Endothelial cell of umbilical vein (primary cell): ENCODE measurements around the gene BNC2.

Experiments used
- CTCF ChIP-seq, 2 donors: IDR thresholded peaks; 1 replicate in 1 of 2; 2 replicates in 1 of 2; pipeline ENCODE4 v1.5.1; 2011; ENCODE audit warnings: low read length in 2 of 2, mild to moderate bottlenecking in 2 of 2, moderate library complexity in 2 of 2, control low read depth in 1 of 2, inconsistent platforms in 1 of 2, low read depth in 1 of 2; ENCODE audit not compliant: insufficient read depth in 1 of 2; ENCODE audit errors: extremely low read depth in 1 of 2
- POLR2A ChIP-seq: IDR thresholded peaks from 2 replicates; pipeline ENCODE4 v1.6.1; 2012; ENCODE audit warnings: low read depth, mild to moderate bottlenecking, control low read depth, low read length

GRCh38 chr9:16563446-16563845 lies 307.0 kb downstream of the BNC2 start:
- TF ChIP-seq CTCF (IDR thresholded peaks at IDR 0.05; ENCODE audit: extremely low read depth in 1 of 2, insufficient read depth in 1 of 2, low read depth in 1 of 2, low read length in 2 of 2) (no peak), POLR2A (no peak)
